Neural cell (in vitro differentiated cells): ENCODE results near the gene RPL28. TPM values are rescaled to one million over a fixed set of nuclear protein-coding genes. Genes with fewer than 3 reads are reported as not detected.

Experiments
- H2AFZ ChIP-seq: fragments of 200-600, 300-800 bp; sonication (generic), shearing (Covaris generic); 2 replicates; pipeline ENCODE4 v1.6.0; 2014; ENCODE audit warnings: low read depth, mild to moderate bottlenecking, antibody characterized with exemption, low read length, moderate library complexity
- H3F3A ChIP-seq: fragments of 200-600 bp; shearing (Covaris generic); 2 replicates; pipeline ENCODE4 v1.6.1; 2016; ENCODE audit warnings: mild to moderate bottlenecking, moderate library complexity, mixed read lengths, antibody characterized with exemption, low read length; ENCODE audit not compliant: insufficient read depth, poor library complexity, severe bottlenecking
- H3K27ac ChIP-seq: fragments of 200-600, 300-800 bp; sonication (generic), shearing (Covaris generic); 2 replicates; pipeline ENCODE4 v1.5.1; 2014; ENCODE audit warnings: mild to moderate bottlenecking, low read length, moderate library complexity
- H3K27me3 ChIP-seq: fragments of 300-800, 200-600 bp; sonication (generic), shearing (Covaris generic); 2 replicates; pipeline ENCODE4 v1.6.0; 2014; ENCODE audit warnings: mild to moderate bottlenecking, low read depth, low read length, moderate library complexity; ENCODE audit not compliant: insufficient read depth
- H3K36me3 ChIP-seq: fragments of 300-800, 200-600 bp; sonication (generic), shearing (Covaris generic); 2 replicates; pipeline ENCODE4 v1.5.1; 2014; ENCODE audit warnings: mild to moderate bottlenecking, antibody characterized with exemption, low read length, moderate library complexity; ENCODE audit not compliant: insufficient read depth
- H3K4me2 ChIP-seq: fragments of 300-800, 200-600 bp; sonication (generic), shearing (Covaris generic); 2 replicates; pipeline ENCODE4 v1.6.0; 2014; ENCODE audit warnings: mild to moderate bottlenecking, low read length
- H3K4me3 ChIP-seq: fragments of 300-800, 200-600 bp; sonication (generic), shearing (Covaris generic); 2 replicates; pipeline ENCODE4 v1.5.1; 2014; ENCODE audit warnings: mild to moderate bottlenecking, low read length, moderate library complexity
- H3K79me2 ChIP-seq: fragments of 200-600 bp; shearing (Covaris generic); replicated peaks from 2 replicates; pipeline ENCODE4 v1.6.0; 2014; ENCODE audit warnings: mild to moderate bottlenecking, low read length, moderate library complexity; ENCODE audit not compliant: insufficient read depth
- H3K9ac ChIP-seq: fragments of 300-800, 200-600 bp; sonication (generic), shearing (Covaris generic); 2 replicates; pipeline ENCODE4 v1.6.1; 2016; ENCODE audit warnings: mild to moderate bottlenecking, low read length, mixed read lengths
- H3K9me2 ChIP-seq: fragments of 200-600 bp; shearing (Covaris generic); 2 replicates; pipeline ENCODE4 v1.6.1; 2016; ENCODE audit warnings: mild to moderate bottlenecking, low read length, mixed read lengths; ENCODE audit not compliant: insufficient read depth
- H3K9me3 ChIP-seq: fragments of 200-600, 300-800 bp; sonication (generic), shearing (Covaris generic); 2 replicates; pipeline ENCODE4 v1.6.1; 2016; ENCODE audit warnings: mild to moderate bottlenecking, mixed run types, low read length, moderate library complexity, mixed read lengths
- H4K20me1 ChIP-seq: fragments of 200-600 bp; shearing (Covaris generic); 2 replicates; pipeline ENCODE4 v1.6.1; 2016; ENCODE audit warnings: mild to moderate bottlenecking, mixed run types; ENCODE audit not compliant: insufficient read depth
- EP300 ChIP-seq: fragments of 450-650 bp; conservative IDR thresholded peaks from 2 replicates; pipeline ENCODE4 v1.6.1; 2014; ENCODE audit warnings: antibody characterized with exemption, mild to moderate bottlenecking, moderate library complexity; ENCODE audit not compliant: poor library complexity, severe bottlenecking
- EZH2 ChIP-seq: fragments of 200-600, 300-800 bp; shearing (Covaris generic), sonication (generic); IDR thresholded peaks from 2 replicates; pipeline ENCODE4 v1.6.1; 2014; ENCODE audit warnings: antibody characterized with exemption, low read length, borderline replicate concordance, mild to moderate bottlenecking; ENCODE audit not compliant: insufficient read depth, poor library complexity, severe bottlenecking
- MXI1 ChIP-seq: fragments of 450-650 bp; conservative IDR thresholded peaks from 2 replicates; pipeline ENCODE4 v1.6.1; 2014; ENCODE audit warnings: antibody characterized with exemption, mild to moderate bottlenecking; ENCODE audit not compliant: poor library complexity, severe bottlenecking
- POLR2AphosphoS5 ChIP-seq: IDR thresholded peaks from 2 replicates; pipeline ENCODE4 v1.6.1; 2012
- RAD21 ChIP-seq: fragments of 450-650 bp; conservative IDR thresholded peaks from 2 replicates; pipeline ENCODE4 v1.6.1; 2014; ENCODE audit warnings: antibody characterized with exemption, mild to moderate bottlenecking, moderate library complexity
- SMC3 ChIP-seq: fragments of 450-650 bp; conservative IDR thresholded peaks from 2 replicates; pipeline ENCODE4 v1.6.1; 2014; ENCODE audit warnings: antibody characterized with exemption, mild to moderate bottlenecking, moderate library complexity; ENCODE audit not compliant: poor library complexity
- TAF1 ChIP-seq: IDR thresholded peaks from 2 replicates; pipeline ENCODE4 v1.6.1; 2012; ENCODE audit warnings: low read depth
- polyA plus RNA-seq: library from polyadenylated mRNA; depleted of rRNA; stranded (reverse); fragments of >200 nt; gene quantifications from 2 replicates; pipeline ENCODE4 v1.2.3, GENCODE V29; 2014
- TF ChIP-seq, protein P1 (sequence below): IDR thresholded peaks from 2 replicates; pipeline ENCODE4 v1.6.1; 2012; ENCODE audit warnings: borderline replicate concordance
- TF ChIP-seq, protein P2 (sequence below): fragments of 450-650 bp; IDR thresholded peaks from 2 replicates; pipeline ENCODE4 v1.5.1; 2014; ENCODE audit warnings: antibody characterized with exemption, mild to moderate bottlenecking, moderate library complexity; ENCODE audit not compliant: poor library complexity, severe bottlenecking

The RPL28 gene
- polyA plus RNA-seq, 1 donor from 2014 or later, result 195 TPM

DNA sequence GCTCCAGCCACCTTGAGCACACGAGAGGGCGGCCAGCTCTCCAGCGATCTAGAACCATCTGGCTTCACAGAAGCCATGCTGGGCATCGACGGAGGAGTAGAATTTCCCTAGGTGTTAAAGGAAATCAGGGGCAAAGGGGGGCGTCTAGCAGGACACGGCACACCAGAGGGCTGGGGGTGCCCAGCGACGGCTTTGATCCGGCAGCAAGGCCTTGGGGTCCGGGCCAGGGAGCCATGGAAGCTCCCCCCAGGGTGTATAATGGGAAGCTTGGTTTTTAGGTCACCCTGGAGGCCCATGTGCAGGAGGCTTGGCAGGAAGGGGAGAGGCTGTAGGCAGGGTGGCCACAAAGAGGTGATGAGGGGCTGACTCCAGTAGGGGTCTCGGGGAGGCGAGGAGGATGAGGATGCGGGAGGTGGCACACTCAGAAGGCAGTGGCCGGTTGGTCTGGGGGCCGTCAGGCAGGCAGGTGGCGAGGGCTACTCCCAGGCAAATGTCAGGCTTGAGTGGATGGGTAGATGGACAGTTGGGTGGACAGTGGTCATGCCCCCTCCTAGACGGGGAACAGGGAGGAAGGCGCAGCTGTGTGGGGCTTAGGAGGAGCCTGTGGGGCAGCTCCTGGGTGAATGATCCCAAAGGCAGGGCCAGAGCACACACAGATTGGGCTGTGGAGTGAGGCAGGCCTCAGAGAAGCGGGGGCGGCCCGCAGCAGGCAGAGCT, 40.5 kb upstream of the RPL28 start:
- Histone ChIP-seq H3K9me2 (no peaks in the 10 kb centered on the region), H4K20me1 (peaks cover 5% of the 10 kb centered on the region), H3K9ac (no peak overlapping the region), H3F3A (no peaks in the 10 kb centered on the region), H3K36me3 (no peaks in the 10 kb centered on the region), H3K4me3 (no peak overlapping the region), H3K27me3 (no peaks in the 10 kb centered on the region), H3K9me3 (no peaks in the 10 kb centered on the region), H2AFZ (no peak overlapping the region), H3K4me2 (no peak overlapping the region), H3K79me2 (peaks cover 7% of the 10 kb centered on the region), H3K27ac (no peak overlapping the region)
- TF ChIP-seq, protein P1, sequence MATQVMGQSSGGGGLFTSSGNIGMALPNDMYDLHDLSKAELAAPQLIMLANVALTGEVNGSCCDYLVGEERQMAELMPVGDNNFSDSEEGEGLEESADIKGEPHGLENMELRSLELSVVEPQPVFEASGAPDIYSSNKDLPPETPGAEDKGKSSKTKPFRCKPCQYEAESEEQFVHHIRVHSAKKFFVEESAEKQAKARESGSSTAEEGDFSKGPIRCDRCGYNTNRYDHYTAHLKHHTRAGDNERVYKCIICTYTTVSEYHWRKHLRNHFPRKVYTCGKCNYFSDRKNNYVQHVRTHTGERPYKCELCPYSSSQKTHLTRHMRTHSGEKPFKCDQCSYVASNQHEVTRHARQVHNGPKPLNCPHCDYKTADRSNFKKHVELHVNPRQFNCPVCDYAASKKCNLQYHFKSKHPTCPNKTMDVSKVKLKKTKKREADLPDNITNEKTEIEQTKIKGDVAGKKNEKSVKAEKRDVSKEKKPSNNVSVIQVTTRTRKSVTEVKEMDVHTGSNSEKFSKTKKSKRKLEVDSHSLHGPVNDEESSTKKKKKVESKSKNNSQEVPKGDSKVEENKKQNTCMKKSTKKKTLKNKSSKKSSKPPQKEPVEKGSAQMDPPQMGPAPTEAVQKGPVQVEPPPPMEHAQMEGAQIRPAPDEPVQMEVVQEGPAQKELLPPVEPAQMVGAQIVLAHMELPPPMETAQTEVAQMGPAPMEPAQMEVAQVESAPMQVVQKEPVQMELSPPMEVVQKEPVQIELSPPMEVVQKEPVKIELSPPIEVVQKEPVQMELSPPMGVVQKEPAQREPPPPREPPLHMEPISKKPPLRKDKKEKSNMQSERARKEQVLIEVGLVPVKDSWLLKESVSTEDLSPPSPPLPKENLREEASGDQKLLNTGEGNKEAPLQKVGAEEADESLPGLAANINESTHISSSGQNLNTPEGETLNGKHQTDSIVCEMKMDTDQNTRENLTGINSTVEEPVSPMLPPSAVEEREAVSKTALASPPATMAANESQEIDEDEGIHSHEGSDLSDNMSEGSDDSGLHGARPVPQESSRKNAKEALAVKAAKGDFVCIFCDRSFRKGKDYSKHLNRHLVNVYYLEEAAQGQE, result no peak

DNA sequence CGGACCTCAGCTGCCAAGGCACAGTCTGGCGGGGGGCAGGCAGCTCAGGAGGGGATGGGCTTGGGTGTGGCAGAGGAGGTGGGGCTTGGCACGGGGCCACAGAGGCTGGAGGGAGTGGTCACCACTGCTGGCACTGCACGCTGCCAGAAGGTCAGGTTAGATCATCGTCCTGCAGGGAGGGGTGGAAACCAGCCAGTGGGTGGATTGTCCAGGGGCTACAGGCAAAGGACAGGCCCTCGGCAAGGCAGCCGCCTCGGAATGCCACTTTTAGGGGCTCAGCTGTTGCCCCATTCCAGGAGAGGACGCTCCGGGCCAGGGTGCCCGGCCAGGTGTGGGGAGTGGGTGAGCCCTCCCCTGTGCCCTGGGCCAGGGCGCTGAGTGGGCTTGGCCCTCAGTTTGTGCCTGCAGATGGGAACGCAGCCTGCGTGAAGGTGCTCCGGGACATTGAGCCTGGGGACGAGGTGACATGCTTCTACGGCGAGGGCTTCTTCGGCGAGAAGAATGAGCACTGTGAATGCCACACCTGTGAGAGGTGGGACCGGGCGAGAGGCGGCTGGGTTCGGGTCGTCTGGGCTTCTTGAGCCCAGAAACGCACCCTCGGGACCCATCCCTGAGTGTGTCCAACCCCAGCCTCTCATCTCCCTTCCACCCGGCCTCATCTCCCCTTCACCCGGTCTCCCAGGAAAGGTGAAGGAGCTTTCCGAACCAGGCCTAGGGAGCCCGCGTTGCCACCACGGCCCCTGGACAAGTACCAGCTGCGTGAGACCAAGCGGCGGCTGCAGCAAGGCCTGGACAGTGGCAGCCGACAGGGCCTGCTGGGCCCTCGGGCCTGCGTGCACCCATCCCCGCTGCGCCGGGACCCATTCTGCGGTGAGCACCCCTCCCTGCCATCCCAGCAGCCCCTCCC, 39.7 kb upstream of the RPL28 start:
- TF ChIP-seq POLR2AphosphoS5 (no peak), SMC3 (no peak), TAF1 (no peak), EZH2 (no peak), MXI1 (no peak)
- Histone ChIP-seq H3K4me2 (no peak overlapping the region), H3K36me3 (no peaks in the 10 kb centered on the region)

DNA sequence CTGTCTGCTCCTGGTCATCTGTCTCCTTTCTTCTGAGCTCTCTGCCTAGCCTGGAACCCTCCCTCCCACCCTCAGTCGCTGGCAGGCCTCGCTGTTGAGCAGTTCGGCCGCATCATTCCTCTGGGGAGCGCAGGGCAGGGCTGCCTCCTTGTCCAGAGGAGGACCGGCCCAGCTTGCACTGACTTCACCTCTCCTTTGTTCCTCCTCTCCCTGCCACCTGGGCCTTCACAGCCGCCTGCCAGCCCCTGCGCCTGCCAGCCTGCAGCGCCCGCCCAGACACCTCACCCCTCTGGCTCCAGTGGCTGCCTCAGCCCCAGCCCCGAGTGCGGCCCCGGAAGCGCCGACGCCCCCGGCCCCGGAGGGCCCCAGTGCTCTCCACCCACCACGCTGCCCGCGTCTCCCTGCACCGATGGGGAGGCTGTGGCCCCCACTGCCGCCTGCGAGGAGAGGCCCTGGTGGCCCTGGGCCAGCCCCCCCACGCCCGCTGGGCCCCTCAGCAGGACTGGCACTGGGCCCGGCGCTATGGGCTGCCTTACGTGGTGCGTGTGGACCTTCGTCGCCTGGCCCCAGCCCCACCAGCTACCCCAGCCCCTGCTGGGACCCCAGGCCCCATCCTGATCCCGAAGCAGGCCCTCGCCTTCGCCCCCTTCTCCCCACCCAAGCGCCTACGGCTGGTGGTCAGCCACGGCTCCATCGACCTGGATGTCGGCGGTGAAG, 38.8 kb upstream of the RPL28 start:
- Histone ChIP-seq H3F3A (no peaks in the 10 kb centered on the region), H3K4me2 (no peak overlapping the region), H3K9me2 (no peaks in the 10 kb centered on the region), H4K20me1 (no peaks in the 10 kb centered on the region), H3K4me3 (no peak overlapping the region), H3K9ac (no peak overlapping the region), H3K27me3 (peaks cover 7% of the 10 kb centered on the region), H2AFZ (no peak overlapping the region), H3K79me2 (no peaks in the 10 kb centered on the region), H3K9me3 (no peaks in the 10 kb centered on the region), H3K36me3 (no peaks in the 10 kb centered on the region), H3K27ac (no peak overlapping the region)
- TF ChIP-seq, protein P2, sequence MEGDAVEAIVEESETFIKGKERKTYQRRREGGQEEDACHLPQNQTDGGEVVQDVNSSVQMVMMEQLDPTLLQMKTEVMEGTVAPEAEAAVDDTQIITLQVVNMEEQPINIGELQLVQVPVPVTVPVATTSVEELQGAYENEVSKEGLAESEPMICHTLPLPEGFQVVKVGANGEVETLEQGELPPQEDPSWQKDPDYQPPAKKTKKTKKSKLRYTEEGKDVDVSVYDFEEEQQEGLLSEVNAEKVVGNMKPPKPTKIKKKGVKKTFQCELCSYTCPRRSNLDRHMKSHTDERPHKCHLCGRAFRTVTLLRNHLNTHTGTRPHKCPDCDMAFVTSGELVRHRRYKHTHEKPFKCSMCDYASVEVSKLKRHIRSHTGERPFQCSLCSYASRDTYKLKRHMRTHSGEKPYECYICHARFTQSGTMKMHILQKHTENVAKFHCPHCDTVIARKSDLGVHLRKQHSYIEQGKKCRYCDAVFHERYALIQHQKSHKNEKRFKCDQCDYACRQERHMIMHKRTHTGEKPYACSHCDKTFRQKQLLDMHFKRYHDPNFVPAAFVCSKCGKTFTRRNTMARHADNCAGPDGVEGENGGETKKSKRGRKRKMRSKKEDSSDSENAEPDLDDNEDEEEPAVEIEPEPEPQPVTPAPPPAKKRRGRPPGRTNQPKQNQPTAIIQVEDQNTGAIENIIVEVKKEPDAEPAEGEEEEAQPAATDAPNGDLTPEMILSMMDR, result no peak
- TF ChIP-seq MXI1, result no peak
- TF ChIP-seq, protein P1, result no peak
- no peak for TF ChIP-seq POLR2AphosphoS5
- TF ChIP-seq EP300, result no peak
- no peak for TF ChIP-seq RAD21

More for the DNA sequence above, 39.7 kb upstream of the RPL28 start:
- H3K4me3 ChIP-seq, result no peak overlapping the region
- H2AFZ ChIP-seq, result no peak overlapping the region
- H4K20me1 ChIP-seq, result peaks cover 5% of the 10 kb centered on the region
- no peaks in the 10 kb centered on the region for H3K27me3 ChIP-seq
- H3K9ac ChIP-seq, result no peak overlapping the region
- H3K9me2 ChIP-seq, result no peaks in the 10 kb centered on the region
- H3K27ac ChIP-seq, result no peak overlapping the region
- no peaks in the 10 kb centered on the region for H3K79me2 ChIP-seq
- no peaks in the 10 kb centered on the region for H3K9me3 ChIP-seq
- no peaks in the 10 kb centered on the region for H3F3A ChIP-seq
